DOHH2 (cell line): Measurements from ENCODE around the gene IL12RB2.

ENCODE experiments used
- H3F3A ChIP-seq: fragments of 200-600 bp; sonication (generic), shearing (Covaris generic); 2 replicates; pipeline ENCODE4 v1.6.0; 2016; ENCODE audit warnings: antibody characterized with exemption, mild to moderate bottlenecking; ENCODE audit not compliant: control insufficient read depth, insufficient read depth
- H3K27ac ChIP-seq: fragments of 200-600 bp; sonication (generic); 2 replicates; pipeline ENCODE4 v1.5.1; 2014; ENCODE audit warnings: low read depth, mild to moderate bottlenecking, low read length, moderate library complexity
- H3K27me3 ChIP-seq: fragments of 200-600 bp; sonication (generic); 2 replicates; pipeline ENCODE4 v1.6.1; 2014; ENCODE audit warnings: mild to moderate bottlenecking, low read length, mixed read lengths; ENCODE audit not compliant: control insufficient read depth
- H3K36me3 ChIP-seq: fragments of 200-600 bp; sonication (generic); 2 replicates; pipeline ENCODE4 v1.6.1; 2014; ENCODE audit warnings: mild to moderate bottlenecking, low read length, moderate library complexity, mixed read lengths; ENCODE audit not compliant: control insufficient read depth
- H3K4me1 ChIP-seq: fragments of 200-600 bp; sonication (generic); 2 replicates; pipeline ENCODE4 v1.6.1; 2014; ENCODE audit warnings: mild to moderate bottlenecking, low read length, mixed read lengths; ENCODE audit not compliant: control insufficient read depth
- H3K4me2 ChIP-seq: fragments of 200-600 bp; sonication (generic); 2 replicates; pipeline ENCODE4 v1.6.0; 2014; ENCODE audit warnings: mild to moderate bottlenecking, low read length, moderate library complexity
- H3K4me3 ChIP-seq: fragments of 200-600 bp; sonication (generic); 2 replicates; pipeline ENCODE4 v1.5.1; 2014; ENCODE audit warnings: mild to moderate bottlenecking, low read length, mixed read lengths
- H3K79me2 ChIP-seq: fragments of 200-600 bp; sonication (generic); 2 replicates; pipeline ENCODE4 v1.6.1; 2014; ENCODE audit warnings: mild to moderate bottlenecking, low read length, mixed read lengths; ENCODE audit not compliant: control insufficient read depth
- H3K9me2 ChIP-seq: fragments of 200-600 bp; sonication (generic); replicated peaks from 2 replicates; pipeline ENCODE4 v1.6.1; 2014; ENCODE audit warnings: mild to moderate bottlenecking, low read length, mixed read lengths; ENCODE audit not compliant: control insufficient read depth
- H3K9me3 ChIP-seq: fragments of 200-600 bp; sonication (generic); 2 replicates; pipeline ENCODE4 v1.6.1; 2014; ENCODE audit warnings: antibody characterized with exemption, low read length, mixed read lengths; ENCODE audit not compliant: control insufficient read depth, insufficient read depth
- H4K20me1 ChIP-seq: fragments of 200-600 bp; sonication (generic); 2 replicates; pipeline ENCODE4 v1.6.0; 2014; ENCODE audit warnings: low read depth, mild to moderate bottlenecking, antibody characterized with exemption, low read length, moderate library complexity; ENCODE audit not compliant: control insufficient read depth, insufficient read depth
- CTCF ChIP-seq: fragments of 200-600 bp; sonication (generic); IDR thresholded peaks from one replicate; pipeline ENCODE4 v1.5.1; 2014; ENCODE audit warnings: antibody characterized with exemption, mild to moderate bottlenecking, low read depth, low read length; ENCODE audit not compliant: poor library complexity, severe bottlenecking
- EZH2phosphoT487 ChIP-seq: fragments of 200-600 bp; sonication (generic); IDR thresholded peaks from 2 replicates; pipeline ENCODE4 v1.6.1; 2017; ENCODE audit warnings: borderline replicate concordance, mild to moderate bottlenecking, antibody characterized with exemption, low read length, moderate library complexity, mixed read lengths

IL12RB2 gene

GRCh38 chr1:67327864-67328466 lies 20.3 kb downstream of the IL12RB2 start:
- Histone ChIP-seq H3K79me2 (no peaks in the 10 kb centered on the region), H3F3A (no peaks in the 10 kb centered on the region; the same call in 1 of the 2 replicates), H3K4me3 (no peak overlapping the region), H3K27ac (no peak overlapping the region), H3K9me3 (no peaks in the 10 kb centered on the region), H4K20me1 (no peaks in the 10 kb centered on the region), H3K36me3 (no peaks in the 10 kb centered on the region), H3K9me2 (no peaks in the 10 kb centered on the region; the same call in 1 of the 2 replicates), H3K4me1 (no peaks in the 10 kb centered on the region), H3K27me3 (peaks cover 8% of the 10 kb centered on the region), H3K4me2 (no peak overlapping the region)
- TF ChIP-seq EZH2phosphoT487, result no peak
- no peak for TF ChIP-seq CTCF

GRCh38 chr1:67332653-67333529 lies 25.2 kb downstream of the IL12RB2 start:
- Histone ChIP-seq H3K27me3 (peaks cover 46% of the 10 kb centered on the region), H3K79me2 (no peaks in the 10 kb centered on the region), H4K20me1 (no peaks in the 10 kb centered on the region), H3K4me2 (no peak overlapping the region), H3K27ac (no peak overlapping the region), H3K4me3 (no peak overlapping the region), H3K36me3 (no peaks in the 10 kb centered on the region), H3F3A (no peaks in the 10 kb centered on the region; the same call in 1 of the 2 replicates), H3K9me2 (no peaks in the 10 kb centered on the region), H3K4me1 (peaks cover under 1% of the 10 kb centered on the region; the same call in 1 of the 2 replicates), H3K9me3 (no peaks in the 10 kb centered on the region)
- TF ChIP-seq EZH2phosphoT487 (no peak), CTCF (no peak)

- Histone ChIP-seq H3K9me3 (no peaks in the 10 kb centered on the region), H3K4me1 (peaks cover 8% of the 10 kb centered on the region), H3K27me3 (peaks cover 51% of the 10 kb centered on the region), H3F3A (no peaks in the 10 kb centered on the region; the same call in 1 of the 2 replicates), H3K4me2 (no peak overlapping the region), H3K9me2 (no peaks in the 10 kb centered on the region), H3K27ac (no peak overlapping the region), H3K79me2 (no peaks in the 10 kb centered on the region), H3K36me3 (no peaks in the 10 kb centered on the region), H4K20me1 (no peaks in the 10 kb centered on the region), H3K4me3 (no peak overlapping the region)
- no peak for TF ChIP-seq EZH2phosphoT487
- no peak for TF ChIP-seq CTCF
These were observed 25.9 kb downstream of the IL12RB2 start for GRCh38 chr1:67333603-67334002.
